Uterus (tissue), 2 donors: ENCODE results near the gene UBQLN3.

ENCODE experiments used
- CTCF ChIP-seq, 4 experiments: fragments of 200-600 bp in 2 of 4; fragments of 450-650 bp in 2 of 4; sonication (generic) in 2 of 4; IDR thresholded peaks; one replicate each; pipeline ENCODE4 v1.5.1; 2016 to 2019; ENCODE audit warnings: antibody characterized with exemption in 4 of 4, mild to moderate bottlenecking in 2 of 4, moderate library complexity in 1 of 4
- POLR2A ChIP-seq, 2 donors: fragments of 450-650 bp; IDR thresholded peaks; one replicate each; pipeline ENCODE4 v1.6.1; 2016; ENCODE audit warnings: antibody characterized with exemption in 2 of 2, mild to moderate bottlenecking in 1 of 2, moderate library complexity in 1 of 2

GRCh38 chr11:5488385-5488784, 21.4 kb downstream of the UBQLN3 start, which contains the start of gene OR52D1:
- no peak for TF ChIP-seq CTCF (IDR thresholded peaks at IDR 0.05)
- no peak for TF ChIP-seq POLR2A (IDR thresholded peaks at IDR 0.05)
